ENCODE measurements around the gene PUS7L.
A peak's percentile ranks its signal among the peaks of the same experiment; 100 is the strongest.
"Not testable (repeated sequence)": the region's sequence is repeated elsewhere in the genome, so short reads cannot be mapped to it uniquely, and the experiment has no call there.

Gene PUS7L, protein sequence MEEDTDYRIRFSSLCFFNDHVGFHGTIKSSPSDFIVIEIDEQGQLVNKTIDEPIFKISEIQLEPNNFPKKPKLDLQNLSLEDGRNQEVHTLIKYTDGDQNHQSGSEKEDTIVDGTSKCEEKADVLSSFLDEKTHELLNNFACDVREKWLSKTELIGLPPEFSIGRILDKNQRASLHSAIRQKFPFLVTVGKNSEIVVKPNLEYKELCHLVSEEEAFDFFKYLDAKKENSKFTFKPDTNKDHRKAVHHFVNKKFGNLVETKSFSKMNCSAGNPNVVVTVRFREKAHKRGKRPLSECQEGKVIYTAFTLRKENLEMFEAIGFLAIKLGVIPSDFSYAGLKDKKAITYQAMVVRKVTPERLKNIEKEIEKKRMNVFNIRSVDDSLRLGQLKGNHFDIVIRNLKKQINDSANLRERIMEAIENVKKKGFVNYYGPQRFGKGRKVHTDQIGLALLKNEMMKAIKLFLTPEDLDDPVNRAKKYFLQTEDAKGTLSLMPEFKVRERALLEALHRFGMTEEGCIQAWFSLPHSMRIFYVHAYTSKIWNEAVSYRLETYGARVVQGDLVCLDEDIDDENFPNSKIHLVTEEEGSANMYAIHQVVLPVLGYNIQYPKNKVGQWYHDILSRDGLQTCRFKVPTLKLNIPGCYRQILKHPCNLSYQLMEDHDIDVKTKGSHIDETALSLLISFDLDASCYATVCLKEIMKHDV

DNA sequence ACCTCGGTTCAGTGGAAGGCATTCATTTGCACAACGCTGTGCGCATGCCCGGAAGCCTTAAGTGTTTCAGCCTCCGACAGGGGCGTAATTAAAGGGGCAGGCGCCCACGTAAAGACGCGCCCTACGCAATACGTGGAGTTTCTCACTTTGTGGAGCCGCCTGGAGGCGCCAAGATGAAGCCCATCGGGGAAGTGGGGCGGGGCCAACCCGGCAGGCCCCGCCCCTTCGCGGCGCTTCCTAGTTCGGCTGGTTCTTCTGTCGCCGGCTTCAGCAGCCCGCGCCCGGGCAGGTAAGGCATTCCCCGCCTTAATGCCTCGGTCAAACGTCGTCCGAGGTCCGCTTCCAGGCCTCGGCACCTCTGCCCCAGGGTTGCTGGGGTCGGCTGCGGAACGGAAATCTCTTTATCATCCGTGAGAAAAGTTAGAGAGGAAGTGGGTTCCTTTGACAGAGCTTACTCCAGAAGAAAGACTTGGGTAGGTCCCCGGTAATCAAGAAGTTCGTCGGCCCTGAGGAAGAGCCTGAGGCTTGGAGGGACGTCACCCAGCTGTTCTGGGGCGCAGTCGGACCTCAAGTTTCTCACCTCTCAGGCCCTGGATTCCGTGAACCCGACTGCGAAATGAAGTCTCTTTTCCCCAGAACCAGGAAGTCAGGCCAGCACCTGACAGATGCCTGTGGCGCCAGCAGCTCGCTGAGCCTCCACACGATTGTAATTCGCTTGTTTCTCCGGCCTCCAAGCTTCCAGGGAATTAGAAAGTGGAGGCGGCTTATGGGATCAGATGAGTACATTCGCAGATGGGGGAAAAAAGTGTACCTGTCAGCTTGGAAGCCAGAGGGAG lies at the start of gene PUS7L, which contains the start of gene IRAK4:
Gene PUS7L, minus strand, starts transcription at position 63 of the 836 bp plus-strand sequence. CDS start 3,545 bp downstream, outside the sequence.
Gene IRAK4, plus strand, starts transcription at position 224 of the 836 bp plus-strand sequence. CDS start 9,161 bp downstream, outside the sequence.
- peak; percentile 99 for DNase-seq

- DNase-seq: no peak
These were observed 48.8 kb upstream of the PUS7L start for GRCh38 chr12:43807386-43807785.

DNA sequence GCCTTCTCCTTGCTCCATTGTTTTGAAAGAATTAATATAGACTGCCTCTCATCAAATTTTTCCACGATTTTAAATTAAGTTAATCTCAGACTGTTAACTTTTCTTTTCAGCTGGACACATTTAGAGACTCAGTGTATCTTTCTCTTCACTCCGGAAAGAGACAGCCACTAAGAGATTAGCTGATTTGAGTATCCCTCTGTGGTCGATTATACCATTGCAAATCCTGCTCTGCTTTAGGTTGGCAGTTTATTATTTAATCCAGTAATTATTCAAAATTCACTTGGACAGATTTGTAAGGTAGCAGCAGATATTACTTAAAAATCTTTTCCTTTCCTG lies 48.1 kb upstream of the PUS7L start:
- peak; percentile 57 for DNase-seq

DNA sequence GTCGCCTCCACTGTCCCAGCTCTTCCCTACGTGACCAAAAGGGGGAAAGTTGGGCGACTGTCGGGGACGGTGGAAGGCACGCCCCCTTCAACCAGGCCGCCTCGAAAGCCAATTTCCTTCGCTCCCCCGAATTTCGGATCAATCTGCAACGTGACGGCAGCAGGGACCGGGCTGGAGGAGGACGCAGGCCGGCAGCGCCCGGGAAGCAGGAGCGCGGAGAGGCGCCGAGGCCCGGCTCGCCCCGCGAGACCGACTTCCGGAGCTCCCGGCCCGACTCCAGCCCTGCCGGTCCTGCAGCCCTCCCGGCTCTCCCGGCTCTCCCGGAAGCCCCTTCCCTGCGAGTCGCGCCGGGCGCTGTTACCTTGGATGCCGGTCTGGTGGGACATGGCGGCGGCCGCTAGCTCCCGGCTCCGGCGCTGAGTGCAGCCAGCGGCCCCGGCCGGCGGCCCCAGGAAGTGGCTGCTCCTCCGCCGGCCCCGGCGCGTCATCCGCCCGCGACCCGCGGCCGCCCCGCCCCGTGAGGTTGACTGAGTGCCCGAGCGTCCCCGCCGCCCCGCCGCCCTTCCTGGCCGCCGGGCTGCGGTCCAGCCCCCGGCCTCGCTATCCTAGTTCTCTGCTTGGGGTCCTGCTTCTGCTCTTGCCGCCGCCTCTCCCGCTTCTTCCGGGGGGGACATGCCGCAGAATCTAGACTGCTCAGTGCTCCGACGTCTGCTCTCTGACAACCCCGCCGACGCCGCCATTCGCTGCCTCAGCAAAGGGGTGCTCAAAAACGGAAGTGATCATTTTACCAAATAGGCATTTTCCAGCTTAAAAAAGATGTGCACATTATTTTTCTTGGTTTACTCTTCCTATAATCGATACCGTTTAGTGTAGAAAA lies 47.5 kb upstream of the PUS7L start, which contains the start of gene TWF1:
Gene TWF1, minus strand, starts transcription at position 458 of the 877 bp plus-strand sequence. Its CDS starts 72 bp downstream, at position 386.
- DNase-seq: peak; percentile 93

GRCh38 chr12:43805149-43805859 lies 46.7 kb upstream of the PUS7L start:
- peak; percentile 70 for DNase-seq

DNA sequence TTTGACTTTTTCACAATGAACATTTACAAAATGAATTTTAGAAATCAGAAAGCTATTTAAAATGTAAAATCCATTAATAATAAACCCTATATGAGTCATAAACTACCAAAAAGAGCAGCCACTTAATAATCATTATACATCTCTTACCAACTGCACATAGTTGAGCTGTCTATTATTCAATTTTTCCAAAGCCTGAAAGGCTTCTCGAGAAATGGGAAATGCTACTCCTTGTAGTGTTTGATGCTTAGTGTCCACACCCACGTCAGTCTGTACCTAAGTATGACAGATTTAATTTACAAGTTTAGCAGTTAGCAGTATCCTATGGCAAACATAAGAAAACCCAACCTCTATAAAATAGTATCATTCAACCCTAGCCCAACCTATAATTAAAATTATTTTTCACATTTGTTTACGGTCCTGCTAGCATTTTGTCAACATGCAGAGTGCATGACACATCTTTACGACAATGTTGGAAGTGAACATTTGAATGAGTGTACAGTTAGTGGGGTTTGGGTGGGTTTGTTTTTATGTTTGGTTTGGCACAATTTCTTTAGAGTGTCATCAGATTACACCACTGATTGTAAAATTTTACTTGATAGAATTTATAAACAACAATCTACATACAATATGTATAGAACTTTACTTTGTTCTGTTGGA lies 39.1 kb upstream of the PUS7L start:
- no peak for DNase-seq

DNA sequence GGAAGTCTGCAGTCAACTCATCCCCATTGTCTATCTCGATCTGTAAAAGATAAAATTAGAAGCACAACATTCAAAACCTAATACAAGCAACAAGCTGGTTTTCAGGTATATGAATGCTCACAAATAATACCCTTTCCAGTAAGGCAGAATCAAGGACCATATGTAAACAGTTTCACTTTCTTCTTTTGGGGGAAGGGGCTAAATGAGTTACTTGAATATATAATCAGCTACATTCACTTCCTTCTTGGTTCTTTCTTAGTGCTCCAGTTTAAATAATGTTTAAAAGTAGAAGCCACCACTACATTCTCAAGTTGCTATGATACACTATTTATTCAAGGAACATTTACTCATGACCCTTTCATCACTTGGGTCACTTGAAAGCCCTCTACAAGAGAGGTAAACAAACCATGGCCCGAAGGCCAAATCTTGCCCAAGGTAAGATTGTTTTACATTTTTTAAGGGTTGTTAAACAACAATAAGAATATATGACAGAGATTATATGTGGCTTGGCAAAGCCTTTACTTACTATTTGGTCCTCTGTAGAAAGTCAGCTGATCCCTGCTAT lies 37.2 kb upstream of the PUS7L start:
- no peak for DNase-seq

GRCh38 chr12:43789941-43790340 lies 31.4 kb upstream of the PUS7L start:
- DNase-seq: peak; percentile 28

DNA sequence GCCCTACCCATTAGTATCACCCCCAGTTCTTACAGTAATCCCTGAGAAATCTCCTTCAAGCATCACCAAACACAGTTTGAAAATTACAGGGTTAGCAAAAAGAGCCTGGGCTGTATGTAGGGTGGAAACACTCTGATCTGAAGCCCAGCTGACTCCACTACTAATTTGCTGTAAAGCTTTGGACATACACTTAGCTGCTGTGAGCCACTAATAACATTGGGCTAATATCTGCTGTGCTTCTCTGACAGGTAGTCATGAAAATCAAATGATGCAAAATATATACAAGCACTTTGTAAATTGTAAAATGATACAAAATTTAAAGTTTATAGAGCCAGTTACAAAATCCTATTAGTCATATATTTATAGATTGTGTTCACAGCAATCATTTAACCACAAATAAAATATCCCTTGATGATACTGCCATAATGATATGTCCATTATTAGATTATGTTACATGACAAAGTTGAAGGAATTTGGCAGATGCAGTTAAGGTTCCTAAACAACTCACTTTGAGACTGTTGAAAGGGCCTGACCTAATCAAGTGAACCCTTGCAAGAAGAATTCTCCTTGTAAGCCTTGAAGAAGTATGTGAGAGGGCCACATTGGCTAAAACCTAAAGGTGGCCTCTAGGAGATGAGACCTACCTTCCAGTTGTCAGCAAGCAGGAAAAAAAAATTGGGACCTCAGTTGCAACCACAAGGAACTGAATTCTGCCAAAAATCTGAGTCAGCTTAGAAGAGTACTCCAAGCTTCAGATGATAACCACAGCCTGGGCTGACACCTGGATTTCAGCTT lies 28.5 kb upstream of the PUS7L start:
- no peak for DNase-seq

GRCh38 chr12:43776498-43776897 lies 17.9 kb upstream of the PUS7L start:
- DNase-seq: peak; percentile 49

DNA sequence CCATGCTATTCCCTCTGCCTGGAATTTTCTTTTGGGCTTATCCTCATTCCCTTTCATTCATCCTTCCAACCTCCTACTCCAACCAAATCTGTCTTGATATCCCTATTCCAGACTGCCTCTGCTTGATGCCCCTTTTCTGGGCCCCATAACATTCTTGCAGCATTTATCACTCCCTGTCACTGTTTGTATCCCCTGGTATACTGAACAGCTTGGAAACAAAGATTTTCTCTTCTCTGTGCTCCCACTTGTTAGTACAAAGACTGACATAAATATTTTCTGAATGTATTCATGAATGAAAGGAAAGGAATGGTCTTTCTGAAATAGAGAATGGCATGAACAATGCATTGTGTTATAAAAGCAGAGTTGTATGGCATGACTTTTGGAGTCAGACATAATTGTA lies 7.7 kb upstream of the PUS7L start:
- no peak for DNase-seq

DNA sequence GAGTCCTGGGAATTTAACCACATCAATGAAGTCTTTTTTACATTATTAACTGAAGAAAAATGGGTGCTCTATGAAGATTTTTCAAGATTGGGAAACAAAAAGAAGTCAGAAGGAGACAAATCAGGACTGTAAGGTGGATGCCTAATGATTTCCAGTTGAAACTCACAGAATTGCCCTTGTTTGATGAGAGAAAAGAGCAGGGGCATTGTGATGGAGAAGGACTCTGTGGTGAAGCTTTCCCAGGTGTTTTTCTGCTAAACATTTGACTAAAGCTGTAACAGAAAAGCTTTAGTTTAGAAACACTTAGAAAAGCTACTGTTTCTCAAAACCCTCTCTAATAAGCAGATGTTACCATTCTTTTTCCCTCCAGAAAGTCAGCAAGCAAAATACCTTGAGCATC lies 5.9 kb upstream of the PUS7L start:
- no peak for DNase-seq

DNA sequence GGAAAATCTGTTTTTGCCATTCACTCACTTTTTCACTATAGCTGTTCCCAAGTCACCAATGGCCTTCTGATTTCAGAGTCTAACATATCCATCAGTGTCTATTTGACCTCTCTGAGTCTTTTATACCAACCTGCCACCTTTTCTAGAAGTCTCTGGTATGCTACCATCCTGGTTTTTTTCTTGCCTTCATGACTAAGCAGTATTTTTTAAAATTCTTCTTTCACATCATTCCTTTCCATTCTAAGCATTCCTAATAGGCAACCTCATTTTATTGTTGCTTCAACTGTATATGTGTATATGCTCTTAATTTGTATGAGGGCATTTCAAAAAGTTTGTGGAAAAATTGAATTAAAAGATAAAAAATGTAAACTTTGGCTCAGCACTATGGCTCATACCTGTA lies 5.2 kb upstream of the PUS7L start:
- DNase-seq: no peak

DNA sequence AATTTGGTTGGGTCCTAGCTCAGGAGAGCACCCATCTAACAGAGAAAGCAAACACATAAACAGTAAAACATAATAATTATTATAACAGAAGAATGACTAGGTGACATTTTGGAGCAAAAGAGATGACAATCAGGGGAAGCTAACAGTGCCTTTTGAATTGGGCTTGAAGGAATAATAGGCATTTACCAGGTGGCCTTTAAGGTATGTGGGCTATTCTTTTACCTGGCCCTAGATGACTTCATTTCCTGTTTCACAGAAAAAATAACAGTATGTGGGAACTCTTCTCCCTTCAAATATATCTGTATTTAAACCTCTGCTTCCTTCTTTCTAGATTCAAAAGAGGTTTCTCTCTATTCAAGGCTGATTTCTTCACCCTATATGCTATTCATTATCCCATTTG lies 4.0 kb upstream of the PUS7L start:
- DNase-seq: no peak

DNA sequence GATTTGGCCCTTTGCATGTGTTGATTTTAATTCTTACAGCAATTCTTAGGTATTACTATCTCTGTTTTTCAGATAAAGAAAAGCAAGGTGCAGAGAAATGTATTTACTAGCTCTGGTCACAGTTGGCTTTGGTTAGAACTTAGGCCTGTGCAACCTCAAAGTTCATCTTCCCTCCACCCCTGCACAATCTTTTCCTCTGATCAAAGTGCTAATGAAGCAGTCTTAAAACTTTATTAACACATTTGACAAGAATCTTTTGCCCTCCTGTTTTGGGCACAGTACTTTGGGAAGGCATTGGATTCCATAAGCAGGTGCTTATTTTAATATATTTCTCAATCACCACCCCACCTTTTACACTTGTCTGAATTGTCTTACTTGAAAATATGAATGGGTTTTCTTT lies 2.9 kb upstream of the PUS7L start:
- no peak for DNase-seq

DNA sequence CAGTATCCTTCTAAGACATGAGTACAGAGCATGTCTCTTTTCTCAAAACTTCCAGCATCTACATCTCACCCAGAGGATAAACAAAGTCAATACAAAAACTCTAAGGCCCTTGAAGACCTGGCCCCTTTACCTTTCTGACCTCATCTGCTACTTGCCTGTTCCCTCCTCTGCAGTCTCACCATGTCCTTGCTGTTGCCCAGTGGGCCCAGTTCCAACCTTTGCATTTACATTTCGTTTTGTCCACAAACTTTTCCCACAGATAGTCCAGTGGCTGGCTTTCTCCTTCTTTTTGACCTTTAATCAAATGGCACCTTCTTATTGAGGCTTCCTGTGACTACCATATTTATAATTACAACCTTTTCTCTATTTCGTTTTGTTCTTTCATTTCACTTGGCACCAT lies 1.8 kb upstream of the PUS7L start:
- no peak for DNase-seq

DNA sequence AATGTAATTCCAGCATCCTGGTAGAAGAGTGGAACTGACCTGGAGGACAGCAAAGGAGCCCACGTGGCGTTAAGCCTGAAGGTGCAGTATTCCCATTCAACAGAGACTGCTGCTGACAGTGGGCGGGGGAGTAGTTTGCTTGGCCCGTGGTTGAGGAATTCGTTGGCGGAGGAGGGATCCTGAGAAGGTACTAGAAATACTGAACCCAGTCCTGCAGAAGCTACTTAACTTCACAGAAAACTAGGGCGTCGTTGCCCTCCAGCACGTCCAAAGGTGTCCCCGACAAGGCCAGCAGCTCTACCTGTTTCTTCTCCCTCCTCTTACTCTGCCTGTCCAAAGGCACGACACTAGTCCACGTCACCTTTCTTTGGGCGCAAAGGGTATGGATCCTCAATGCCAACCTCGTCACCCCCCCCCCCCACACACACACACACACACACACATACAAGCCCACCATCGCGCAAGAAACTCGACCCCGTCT lies 303 bp downstream of the PUS7L start:
- peak; percentile 75 for DNase-seq

DNA sequence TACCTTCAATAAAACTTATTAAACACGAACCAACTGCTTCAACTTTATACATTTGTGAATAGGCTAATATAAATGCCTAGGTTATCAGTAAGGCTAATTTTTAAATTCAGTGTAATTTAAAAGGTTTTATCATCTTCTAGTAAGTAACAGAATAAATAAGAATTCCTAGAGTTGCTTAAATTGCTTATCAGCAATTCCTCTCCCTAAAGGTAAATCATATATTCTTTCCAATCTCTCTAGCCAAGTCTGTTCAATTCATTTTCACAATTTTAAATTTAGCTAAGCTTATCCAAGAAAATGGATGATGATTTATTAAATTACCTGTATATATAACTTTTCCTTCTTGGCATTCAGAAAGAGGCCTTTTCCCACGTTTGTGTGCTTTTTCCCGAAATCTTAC lies 4.6 kb downstream of the PUS7L start:
- no peak for DNase-seq

DNA sequence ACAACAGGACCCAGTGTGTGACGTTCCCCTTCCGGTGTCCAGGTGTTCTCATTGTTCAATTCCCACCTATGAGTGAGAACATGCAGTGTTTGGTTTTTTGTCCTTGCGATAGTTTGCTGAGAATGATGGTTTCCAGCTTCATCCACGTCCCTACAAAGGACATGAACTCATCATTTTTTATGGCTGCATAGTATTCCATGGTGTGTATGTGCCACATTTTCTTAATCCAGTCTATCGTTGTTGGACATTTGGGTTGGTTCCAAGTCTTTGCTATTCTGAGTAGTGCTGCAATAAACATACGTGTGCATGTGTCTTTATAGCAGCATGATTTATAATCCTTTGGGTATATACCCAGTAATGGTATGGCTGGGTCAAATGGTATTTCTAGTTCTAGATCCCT lies 7.2 kb downstream of the PUS7L start:
- DNase-seq: not testable (repeated sequence)

DNA sequence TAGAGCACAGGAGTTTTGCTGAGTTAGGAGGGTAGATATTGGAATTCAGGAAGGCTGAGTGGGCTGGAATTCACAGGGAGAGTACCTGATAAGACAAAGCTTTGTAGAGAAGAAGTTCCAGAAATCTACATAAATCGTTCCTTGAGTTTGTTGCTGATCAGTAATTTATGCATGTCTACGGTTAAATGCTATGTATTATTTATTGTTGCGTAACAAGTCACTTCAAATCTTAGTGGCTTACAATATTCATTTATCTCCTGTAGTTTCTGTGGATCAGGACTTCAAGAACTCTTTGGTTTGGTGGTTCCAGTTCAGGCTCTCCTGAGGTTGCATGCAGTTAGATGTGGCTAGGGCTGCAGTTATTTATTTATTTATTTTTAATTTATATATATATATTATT lies 7.8 kb downstream of the PUS7L start:
- DNase-seq: no peak

Measured in NCI-H1092 treated with DMSO at 0.1 percent for 48 hours (cell line).